GM18861 (cell line): ENCODE results near the gene AGPAT3.

Experiments
- ATAC-seq: cut with Tn5 transposase; IDR thresholded peaks from one replicate; pipeline ENCODE4 v1.9.1; 2021; ENCODE audit not compliant: unreplicated experiment

The AGPAT3 gene

GRCh38 chr21:43988506-43989230, 123.6 kb downstream of the AGPAT3 start:
- ATAC-seq = no peak

GRCh38 chr21:43989401-43989800, 124.4 kb downstream of the AGPAT3 start:
- ATAC-seq = no peak

- no peak for ATAC-seq
These were observed 126.5 kb downstream of the AGPAT3 start for GRCh38 chr21:43991447-43991991.

GRCh38 chr21:43992121-43992520, 127.1 kb downstream of the AGPAT3 start:
- ATAC-seq = no peak

GRCh38 chr21:43993420-43993934, 128.5 kb downstream of the AGPAT3 start:
- ATAC-seq = no peak

GRCh38 chr21:43994085-43994484, 129.1 kb downstream of the AGPAT3 start:
- ATAC-seq = no peak

GRCh38 chr21:43994646-43995045, 129.6 kb downstream of the AGPAT3 start:
- ATAC-seq = no peak

- ATAC-seq = no peak
These were observed 130.6 kb downstream of the AGPAT3 start for GRCh38 chr21:43995521-43996105.

GRCh38 chr21:43997766-43998742, 133.0 kb downstream of the AGPAT3 start:
- no peak for ATAC-seq

- ATAC-seq = no peak
These were observed 135.3 kb downstream of the AGPAT3 start for GRCh38 chr21:44000360-44000759.

- no peak for ATAC-seq
These were observed 137.5 kb downstream of the AGPAT3 start for GRCh38 chr21:44002511-44002910.

GRCh38 chr21:44003307-44003966, 138.4 kb downstream of the AGPAT3 start:
- ATAC-seq = no peak

- no peak for ATAC-seq
These were observed 140.0 kb downstream of the AGPAT3 start for GRCh38 chr21:44005071-44005470.

- no peak for ATAC-seq
These were observed 140.6 kb downstream of the AGPAT3 start for GRCh38 chr21:44005593-44005992.

- ATAC-seq = no peak
These were observed 141.1 kb downstream of the AGPAT3 start for GRCh38 chr21:44006017-44006619.

GRCh38 chr21:44006656-44007055, 141.6 kb downstream of the AGPAT3 start:
- no peak for ATAC-seq

- ATAC-seq = no peak
These were observed 145.4 kb downstream of the AGPAT3 start for GRCh38 chr21:44010429-44010828.

- ATAC-seq = no peak
These were observed 146.1 kb downstream of the AGPAT3 start for GRCh38 chr21:44011123-44011522.

GRCh38 chr21:44011579-44012473, 146.8 kb downstream of the AGPAT3 start, which contains the start of gene TRAPPC10:
TRAPPC10 (plus strand) TSS chr21:44012309; CDS start chr21:44012494, 185 bp downstream.
- peak; percentile 52 for ATAC-seq
